Mucosa of rectum (tissue), 2 donors: ENCODE measurements around the gene UTRN.

ENCODE experiments used
- H3K27ac ChIP-seq, 2 donors: one replicate each; pipeline ENCODE4 v1.7.0; 2013; ENCODE audit warnings: inconsistent platforms in 2 of 2, low read depth in 2 of 2, low read length in 2 of 2
- H3K27me3 ChIP-seq, 2 donors: one replicate each; pipeline ENCODE4 v1.7.0; 2013; ENCODE audit warnings: low read length in 2 of 2; ENCODE audit not compliant: control insufficient read depth in 2 of 2, insufficient read depth in 2 of 2
- H3K36me3 ChIP-seq, 2 donors: one replicate each; pipeline ENCODE4 v1.7.0; 2013; ENCODE audit warnings: low read length in 2 of 2; ENCODE audit not compliant: control insufficient read depth in 2 of 2, insufficient read depth in 2 of 2
- H3K4me1 ChIP-seq, 2 donors: one replicate each; pipeline ENCODE4 v1.7.0; 2013; ENCODE audit warnings: low read length in 2 of 2, mild to moderate bottlenecking in 1 of 2; ENCODE audit not compliant: control insufficient read depth in 2 of 2, insufficient read depth in 2 of 2
- H3K4me3 ChIP-seq, 2 donors: one replicate each; pipeline ENCODE4 v1.7.0; 2013; ENCODE audit warnings: low read length in 2 of 2
- H3K9ac ChIP-seq, 2 donors: one replicate each; pipeline ENCODE4 v1.7.0; 2013; ENCODE audit warnings: low read length in 2 of 2, low read depth in 1 of 2, mild to moderate bottlenecking in 1 of 2
- H3K9me3 ChIP-seq, 2 donors: one replicate each; pipeline ENCODE4 v1.7.0; 2013; ENCODE audit warnings: low read length in 2 of 2; ENCODE audit not compliant: control insufficient read depth in 2 of 2
- donor health status: healthy.
- donor health status: Normal muscosa, but diverticular disease.

The UTRN gene

GRCh38 chr6:144284783-144285547 is at the start of gene UTRN:
Gene UTRN (plus strand): TSS chr6:144285335. CDS start chr6:144291829, 6,494 bp downstream.
- Histone ChIP-seq H3K4me1 (peaks cover 2 to 4% of the 10 kb centered on the region in 2 donors), H3K4me3 (peak within 1 kb of the TSS; percentile 81 to 92), H3K9me3 (no peaks in the 10 kb centered on the region), H3K9ac (peak within 1 kb of the TSS; percentile 74 to 78), H3K36me3 (no peaks in the 10 kb centered on the region), H3K27me3 (no peaks in the 10 kb centered on the region), H3K27ac (peak within 1 kb of the TSS; percentile 88 to 89)

- Histone ChIP-seq H3K4me1 (no peaks in the 10 kb centered on the region), H3K36me3 (no peaks in the 10 kb centered on the region), H3K4me3 (no peak overlapping the region), H3K27me3 (no peaks in the 10 kb centered on the region), H3K9ac (no peak overlapping the region), H3K9me3 (no peaks in the 10 kb centered on the region), H3K27ac (no peak overlapping the region)
Observed at GRCh38 chr6:144244688-144245087, 40.4 kb upstream of the UTRN start.

GRCh38 chr6:144246988-144247387 is 38.1 kb upstream of the UTRN start:
- no peak overlapping the region for H3K4me3 ChIP-seq
- no peaks in the 10 kb centered on the region for H3K4me1 ChIP-seq
- H3K27ac ChIP-seq = no peak overlapping the region
- no peaks in the 10 kb centered on the region for H3K36me3 ChIP-seq
- no peak overlapping the region for H3K9ac ChIP-seq
- no peaks in the 10 kb centered on the region for H3K9me3 ChIP-seq
- no peaks in the 10 kb centered on the region for H3K27me3 ChIP-seq

DNA sequence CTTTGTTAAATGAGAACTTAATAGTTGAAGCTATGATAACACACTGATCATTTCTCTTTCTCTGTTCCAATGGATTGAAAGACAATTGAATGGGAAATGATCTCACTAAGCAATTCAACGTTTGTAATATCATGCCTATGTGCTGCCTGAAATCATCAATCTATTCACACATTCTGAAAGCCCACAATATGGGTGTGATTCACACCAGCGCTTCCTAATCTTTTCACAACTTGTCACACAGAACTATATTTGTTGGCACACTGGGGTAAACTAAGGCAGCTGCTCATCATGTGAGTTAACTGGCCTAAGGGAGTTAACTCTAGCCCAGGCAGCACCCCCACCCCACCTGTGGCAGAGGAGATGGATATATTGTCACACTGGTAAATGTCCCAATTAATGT is 37.1 kb upstream of the UTRN start:
- Histone ChIP-seq H3K4me3 (no peak overlapping the region), H3K27ac (no peak overlapping the region), H3K27me3 (no peaks in the 10 kb centered on the region)

GRCh38 chr6:144248476-144249301 is 36.4 kb upstream of the UTRN start:
- Histone ChIP-seq H3K9ac (no peak overlapping the region), H3K27me3 (no peaks in the 10 kb centered on the region), H3K9me3 (no peaks in the 10 kb centered on the region), H3K36me3 (no peaks in the 10 kb centered on the region), H3K27ac (no peak overlapping the region), H3K4me1 (no peaks in the 10 kb centered on the region), H3K4me3 (no peak overlapping the region)

More for the DNA sequence above, 37.1 kb upstream of the UTRN start:
- Histone ChIP-seq H3K4me1 (no peaks in the 10 kb centered on the region), H3K9ac (no peak overlapping the region), H3K36me3 (no peaks in the 10 kb centered on the region), H3K9me3 (no peaks in the 10 kb centered on the region)

GRCh38 chr6:144250276-144250675 is 34.9 kb upstream of the UTRN start:
- Histone ChIP-seq H3K27ac (no peak overlapping the region), H3K27me3 (no peaks in the 10 kb centered on the region), H3K4me1 (no peaks in the 10 kb centered on the region), H3K36me3 (no peaks in the 10 kb centered on the region), H3K4me3 (no peak overlapping the region), H3K9ac (no peak overlapping the region), H3K9me3 (no peaks in the 10 kb centered on the region)

GRCh38 chr6:144252259-144252658 is 32.9 kb upstream of the UTRN start:
- Histone ChIP-seq H3K9ac (no peak overlapping the region), H3K4me3 (no peak overlapping the region), H3K36me3 (no peaks in the 10 kb centered on the region), H3K27ac (no peak overlapping the region), H3K4me1 (no peaks in the 10 kb centered on the region), H3K9me3 (no peaks in the 10 kb centered on the region), H3K27me3 (no peaks in the 10 kb centered on the region)

GRCh38 chr6:144259986-144260385 is 25.1 kb upstream of the UTRN start:
- H3K9ac ChIP-seq = no peak overlapping the region
- no peaks in the 10 kb centered on the region for H3K36me3 ChIP-seq
- no peaks in the 10 kb centered on the region for H3K4me1 ChIP-seq
- H3K9me3 ChIP-seq = no peaks in the 10 kb centered on the region
- no peak overlapping the region for H3K27ac ChIP-seq
- no peak overlapping the region for H3K4me3 ChIP-seq
- no peaks in the 10 kb centered on the region for H3K27me3 ChIP-seq

DNA sequence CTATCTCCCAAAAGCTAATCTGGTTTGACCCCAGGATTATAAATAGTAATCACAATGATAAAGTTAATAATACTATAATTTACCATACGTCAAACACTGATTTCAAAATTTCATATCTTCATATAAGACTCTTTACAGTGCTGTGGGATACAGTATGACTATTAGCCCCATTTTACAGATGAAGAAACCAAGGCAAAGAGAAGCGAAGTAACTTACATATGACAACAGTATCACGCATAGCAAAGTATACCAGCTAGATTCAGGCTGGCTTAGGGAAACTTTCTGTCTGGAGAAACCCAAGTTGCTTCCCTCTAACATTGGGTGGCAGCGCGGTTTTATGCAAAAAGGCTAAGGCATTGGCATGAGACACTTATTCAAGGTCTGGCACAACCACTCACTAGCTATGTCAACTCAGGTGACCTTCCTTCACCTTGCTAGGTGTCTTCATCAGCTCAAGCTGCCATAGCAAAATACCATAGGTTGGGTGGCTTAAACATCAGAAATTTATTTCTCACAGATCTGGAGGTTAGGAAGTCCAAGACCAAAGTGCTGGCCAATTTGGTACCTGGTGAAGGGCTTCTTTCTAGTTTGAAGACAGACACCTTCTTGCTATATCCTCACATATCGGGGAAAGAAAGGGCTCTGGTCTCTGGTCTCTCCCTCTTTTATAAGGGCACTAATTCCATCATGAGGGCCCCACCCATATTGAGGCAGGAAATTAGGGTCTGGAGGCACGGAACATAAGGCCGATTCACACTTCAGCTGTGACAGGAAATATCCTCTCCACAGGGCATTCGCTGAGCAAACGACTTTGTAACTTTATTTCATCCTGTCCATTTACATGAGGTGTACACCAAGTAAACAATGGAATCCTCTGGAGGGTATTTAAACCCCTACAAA is 22.4 kb upstream of the UTRN start:
- Histone ChIP-seq H3K9me3 (no peaks in the 10 kb centered on the region), H3K27me3 (no peaks in the 10 kb centered on the region), H3K4me1 (no peaks in the 10 kb centered on the region), H3K36me3 (no peaks in the 10 kb centered on the region), H3K4me3 (no peak overlapping the region), H3K9ac (no peak overlapping the region), H3K27ac (no peak overlapping the region)
